ENCODE data around the gene S1PR2.
"Not testable (repeated sequence)": the region's sequence is repeated elsewhere in the genome, so short reads cannot be mapped to it uniquely, and the experiment has no call there.

S1PR2 gene

GRCh38 chr19:10254244-10254643, 23.1 kb upstream of the S1PR2 start:
- no peak for DNase-seq (ENCODE audit: low read depth in 2 of 2)

GRCh38 chr19:10252707-10253106, 21.6 kb upstream of the S1PR2 start:
- DNase-seq (ENCODE audit: low read depth in 2 of 2) = no peak

GRCh38 chr19:10251792-10252694, 20.9 kb upstream of the S1PR2 start, which contains the start of gene MRPL4:
Gene MRPL4 (plus strand): TSS chr19:10252214. CDS start chr19:10252254, 40 bp downstream.
- DNase-seq (ENCODE audit: low read depth in 2 of 2) = peak; percentile 97

GRCh38 chr19:10246511-10246910, 15.4 kb upstream of the S1PR2 start:
- DNase-seq (ENCODE audit: low read depth in 2 of 2) = no peak

- no peak for DNase-seq (ENCODE audit: low read depth in 2 of 2)
Observed at GRCh38 chr19:10245189-10245939, 14.2 kb upstream of the S1PR2 start.

- DNase-seq (ENCODE audit: low read depth in 2 of 2) = no peak
Observed at GRCh38 chr19:10243606-10244005, 12.5 kb upstream of the S1PR2 start.

GRCh38 chr19:10241826-10242449, 10.8 kb upstream of the S1PR2 start:
- not testable (repeated sequence) for DNase-seq (ENCODE audit: low read depth in 2 of 2)

GRCh38 chr19:10238172-10238783, 7.1 kb upstream of the S1PR2 start:
- peak; percentile 84 to 85 for DNase-seq (ENCODE audit: low read depth in 2 of 2)

GRCh38 chr19:10237702-10238101, 6.6 kb upstream of the S1PR2 start:
- DNase-seq (ENCODE audit: low read depth in 2 of 2) = no peak

- DNase-seq (ENCODE audit: low read depth in 2 of 2) = not testable (repeated sequence)
Observed at GRCh38 chr19:10235409-10235808, 4.3 kb upstream of the S1PR2 start.

GRCh38 chr19:10235003-10235402, 3.9 kb upstream of the S1PR2 start:
- DNase-seq (ENCODE audit: low read depth in 2 of 2) = no peak

GRCh38 chr19:10233946-10234345, 2.8 kb upstream of the S1PR2 start:
- DNase-seq (ENCODE audit: low read depth in 2 of 2) = no peak

- no peak for DNase-seq (ENCODE audit: low read depth in 2 of 2)
Observed at GRCh38 chr19:10231612-10232228, 589 bp upstream of the S1PR2 start.

GRCh38 chr19:10230173-10230860, 814 bp downstream of the S1PR2 start:
- DNase-seq (ENCODE audit: low read depth in 2 of 2) = no peak

GRCh38 chr19:10228920-10229319, 2.2 kb downstream of the S1PR2 start:
- no peak for DNase-seq (ENCODE audit: low read depth in 2 of 2)

GRCh38 chr19:10228393-10228792, 2.7 kb downstream of the S1PR2 start:
- no peak for DNase-seq (ENCODE audit: low read depth in 2 of 2)

GRCh38 chr19:10227026-10227971, 3.8 kb downstream of the S1PR2 start:
- DNase-seq (ENCODE audit: low read depth in 2 of 2) = no peak

GRCh38 chr19:10226376-10227025, 4.6 kb downstream of the S1PR2 start:
- DNase-seq (ENCODE audit: low read depth in 2 of 2) = peak; percentile 93 to 94

- DNase-seq (ENCODE audit: low read depth in 2 of 2) = no peak
Observed at GRCh38 chr19:10226021-10226375, 5.1 kb downstream of the S1PR2 start.
